Suprapubic skin (tissue), 3 donors: Measurements from ENCODE around the gene HP.

Experiments used
- POLR2A ChIP-seq, 2 donors: fragments of 450-650 bp; IDR thresholded peaks; one replicate each; pipeline ENCODE4 v1.6.1; 2017; ENCODE audit warnings: antibody characterized with exemption in 2 of 2, mild to moderate bottlenecking in 2 of 2, moderate library complexity in 2 of 2
- TF ChIP-seq, protein P1 (sequence below), 2 donors: fragments of 200-600 bp in 1 of 2; fragments of 450-650 bp in 1 of 2; sonication (generic) in 1 of 2; IDR thresholded peaks; one replicate each; pipeline ENCODE4 v1.5.1; 2016 to 2019; ENCODE audit warnings: antibody characterized with exemption in 2 of 2, mild to moderate bottlenecking in 1 of 2, moderate library complexity in 1 of 2

DNA sequence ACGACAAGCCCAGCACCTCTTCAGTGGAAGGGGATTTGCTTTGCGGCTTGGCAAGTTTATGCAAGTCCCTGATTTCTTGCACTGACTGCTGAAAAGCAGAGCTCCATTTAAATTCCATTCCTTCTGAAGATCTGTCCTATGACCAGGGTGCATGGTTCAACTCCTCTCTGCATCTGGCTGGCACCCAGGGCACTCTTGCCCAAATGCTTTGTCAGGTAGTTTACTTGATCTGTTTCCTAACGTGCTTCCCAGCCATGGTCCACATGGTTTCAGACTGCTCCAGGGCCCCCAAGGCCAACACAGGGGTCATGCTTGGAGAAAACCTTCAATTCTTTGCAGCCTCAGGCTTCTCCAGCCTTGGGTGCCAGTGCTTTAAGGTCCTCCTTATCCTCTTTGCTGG, 11.2 kb upstream of the HP start:
- no peak for TF ChIP-seq POLR2A (IDR thresholded peaks at IDR 0.05)
- TF ChIP-seq, protein P1, sequence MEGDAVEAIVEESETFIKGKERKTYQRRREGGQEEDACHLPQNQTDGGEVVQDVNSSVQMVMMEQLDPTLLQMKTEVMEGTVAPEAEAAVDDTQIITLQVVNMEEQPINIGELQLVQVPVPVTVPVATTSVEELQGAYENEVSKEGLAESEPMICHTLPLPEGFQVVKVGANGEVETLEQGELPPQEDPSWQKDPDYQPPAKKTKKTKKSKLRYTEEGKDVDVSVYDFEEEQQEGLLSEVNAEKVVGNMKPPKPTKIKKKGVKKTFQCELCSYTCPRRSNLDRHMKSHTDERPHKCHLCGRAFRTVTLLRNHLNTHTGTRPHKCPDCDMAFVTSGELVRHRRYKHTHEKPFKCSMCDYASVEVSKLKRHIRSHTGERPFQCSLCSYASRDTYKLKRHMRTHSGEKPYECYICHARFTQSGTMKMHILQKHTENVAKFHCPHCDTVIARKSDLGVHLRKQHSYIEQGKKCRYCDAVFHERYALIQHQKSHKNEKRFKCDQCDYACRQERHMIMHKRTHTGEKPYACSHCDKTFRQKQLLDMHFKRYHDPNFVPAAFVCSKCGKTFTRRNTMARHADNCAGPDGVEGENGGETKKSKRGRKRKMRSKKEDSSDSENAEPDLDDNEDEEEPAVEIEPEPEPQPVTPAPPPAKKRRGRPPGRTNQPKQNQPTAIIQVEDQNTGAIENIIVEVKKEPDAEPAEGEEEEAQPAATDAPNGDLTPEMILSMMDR (IDR thresholded peaks at IDR 0.05), result no peak
